Mesothelial cell of epicardium (in vitro differentiated cells): ENCODE data around the gene IGF2R. TPM values are rescaled to one million over a fixed set of nuclear protein-coding genes. Genes with fewer than 3 reads are reported as not detected.

Experiments
- DNase-seq, 2 experiments: peaks; one replicate each; pipeline ENCODE4 v3.0.0; 2021; ENCODE audit warnings: low spot score in 2 of 2; ENCODE audit not compliant: unreplicated experiment in 2 of 2
- H3K27ac Mint-ChIP-seq: 2 replicates; pipeline ENCODE4 v1.8.0; 2021; ENCODE audit warnings: mixed read lengths
- H3K27me3 Mint-ChIP-seq: 2 replicates; pipeline ENCODE4 v1.8.0; 2021; ENCODE audit warnings: low read depth, mixed read lengths
- H3K36me3 Mint-ChIP-seq: 2 replicates; pipeline ENCODE4 v1.8.0; 2021; ENCODE audit warnings: mixed read lengths
- H3K4me1 Mint-ChIP-seq: 2 replicates; pipeline ENCODE4 v1.8.0; 2021; ENCODE audit warnings: mixed read lengths
- H3K4me3 Mint-ChIP-seq: 2 replicates; pipeline ENCODE4 v1.8.0; 2021; ENCODE audit warnings: mild to moderate bottlenecking, moderate library complexity, mixed read lengths
- H3K9me3 Mint-ChIP-seq: 2 replicates; pipeline ENCODE4 v1.8.0; 2021; ENCODE audit warnings: mixed read lengths
- total RNA-seq: library from RNA; stranded (reverse); gene quantifications from 3 replicates; pipeline ENCODE4 v1.2.1, GENCODE V29; 2021
- TF ChIP-seq, protein P1 (sequence below): fragments of 200-600 bp; sonication (generic); IDR thresholded peaks from one replicate; pipeline ENCODE4 v1.5.0; 2021; ENCODE audit warnings: antibody characterized with exemption; ENCODE audit not compliant: unreplicated experiment

The IGF2R gene
- total RNA-seq, 1 donor from 2014 or later, result 112 TPM

DNA sequence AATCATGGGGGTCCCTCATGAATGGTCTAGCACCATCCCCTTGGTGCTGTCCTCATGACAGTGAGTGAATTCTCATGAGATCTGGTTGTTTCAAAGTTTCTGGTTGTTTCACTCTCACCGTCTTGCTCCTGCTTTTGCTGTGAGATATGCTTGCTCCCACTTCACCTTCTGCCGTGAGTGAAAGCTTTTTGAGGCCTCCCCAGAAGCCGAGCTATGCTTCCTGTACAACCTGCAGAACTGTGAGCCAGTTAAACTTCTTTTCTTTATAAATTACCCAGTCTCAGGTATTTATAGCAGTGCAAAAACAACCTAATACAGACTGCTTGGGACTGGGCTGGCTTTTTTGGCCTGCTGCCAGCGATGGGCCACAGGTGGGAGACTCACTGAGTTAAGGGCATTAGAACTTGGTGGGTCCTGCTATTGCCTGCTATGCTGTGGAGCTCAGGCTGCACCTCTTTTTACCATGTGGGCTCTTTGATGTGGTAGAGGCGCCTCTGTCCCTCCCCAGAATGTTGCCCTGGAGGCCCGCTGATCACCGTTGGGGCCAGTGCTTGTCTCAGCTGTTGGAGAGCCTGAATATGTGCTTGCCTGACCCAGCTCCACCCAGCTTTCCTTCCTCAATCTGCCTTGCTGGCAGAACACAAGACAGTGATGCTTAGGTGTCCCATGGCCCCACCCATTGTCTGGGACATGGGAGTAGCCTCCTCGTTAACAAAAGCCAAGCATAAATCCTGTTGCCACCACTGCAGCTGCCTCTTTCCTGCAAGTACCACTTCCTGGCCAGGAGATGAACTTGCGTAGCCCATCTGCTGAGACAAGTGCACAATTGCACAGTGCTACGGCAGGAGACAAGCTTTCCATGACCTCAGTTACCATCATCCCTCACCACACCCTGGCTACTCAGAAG lies 47.1 kb downstream of the IGF2R start:
- Mint-ChIP-seq H3K27ac (peak overlapping the region; percentile 48), H3K36me3 (peaks cover 49% of the 10 kb centered on the region), H3K4me3 (no peak overlapping the region), H3K4me1 (no peaks in the 10 kb centered on the region), H3K9me3 (peaks cover 25% of the 10 kb centered on the region), H3K27me3 (no peaks in the 10 kb centered on the region)
- DNase-seq, result no peak
- TF ChIP-seq, protein P1, sequence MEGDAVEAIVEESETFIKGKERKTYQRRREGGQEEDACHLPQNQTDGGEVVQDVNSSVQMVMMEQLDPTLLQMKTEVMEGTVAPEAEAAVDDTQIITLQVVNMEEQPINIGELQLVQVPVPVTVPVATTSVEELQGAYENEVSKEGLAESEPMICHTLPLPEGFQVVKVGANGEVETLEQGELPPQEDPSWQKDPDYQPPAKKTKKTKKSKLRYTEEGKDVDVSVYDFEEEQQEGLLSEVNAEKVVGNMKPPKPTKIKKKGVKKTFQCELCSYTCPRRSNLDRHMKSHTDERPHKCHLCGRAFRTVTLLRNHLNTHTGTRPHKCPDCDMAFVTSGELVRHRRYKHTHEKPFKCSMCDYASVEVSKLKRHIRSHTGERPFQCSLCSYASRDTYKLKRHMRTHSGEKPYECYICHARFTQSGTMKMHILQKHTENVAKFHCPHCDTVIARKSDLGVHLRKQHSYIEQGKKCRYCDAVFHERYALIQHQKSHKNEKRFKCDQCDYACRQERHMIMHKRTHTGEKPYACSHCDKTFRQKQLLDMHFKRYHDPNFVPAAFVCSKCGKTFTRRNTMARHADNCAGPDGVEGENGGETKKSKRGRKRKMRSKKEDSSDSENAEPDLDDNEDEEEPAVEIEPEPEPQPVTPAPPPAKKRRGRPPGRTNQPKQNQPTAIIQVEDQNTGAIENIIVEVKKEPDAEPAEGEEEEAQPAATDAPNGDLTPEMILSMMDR, result no peak

DNA sequence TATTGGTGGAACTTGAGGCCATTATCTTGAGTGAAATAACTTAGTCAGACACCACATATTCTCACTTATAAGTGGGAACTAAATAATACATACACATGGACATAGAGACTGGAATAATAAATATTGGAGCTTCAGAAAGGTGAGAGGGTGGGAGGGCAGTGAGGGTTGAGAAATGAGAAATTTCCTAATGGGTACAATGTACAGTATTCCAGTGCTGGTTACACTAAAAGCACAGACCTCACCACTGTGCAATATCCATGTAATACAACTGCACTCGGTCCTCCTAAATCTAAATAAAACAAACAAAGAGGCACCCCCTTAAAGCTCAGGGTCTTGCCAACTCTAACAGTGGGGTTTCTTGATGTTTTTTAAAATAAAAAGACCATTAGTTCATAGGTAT lies 53.2 kb downstream of the IGF2R start:
- Mint-ChIP-seq H3K9me3 (peaks cover 21% of the 10 kb centered on the region), H3K36me3 (peaks cover 24% of the 10 kb centered on the region), H3K4me3 (no peak overlapping the region), H3K27ac (no peak overlapping the region), H3K27me3 (no peaks in the 10 kb centered on the region), H3K4me1 (no peaks in the 10 kb centered on the region)
- no peak for DNase-seq
- TF ChIP-seq, protein P1, result no peak

DNA sequence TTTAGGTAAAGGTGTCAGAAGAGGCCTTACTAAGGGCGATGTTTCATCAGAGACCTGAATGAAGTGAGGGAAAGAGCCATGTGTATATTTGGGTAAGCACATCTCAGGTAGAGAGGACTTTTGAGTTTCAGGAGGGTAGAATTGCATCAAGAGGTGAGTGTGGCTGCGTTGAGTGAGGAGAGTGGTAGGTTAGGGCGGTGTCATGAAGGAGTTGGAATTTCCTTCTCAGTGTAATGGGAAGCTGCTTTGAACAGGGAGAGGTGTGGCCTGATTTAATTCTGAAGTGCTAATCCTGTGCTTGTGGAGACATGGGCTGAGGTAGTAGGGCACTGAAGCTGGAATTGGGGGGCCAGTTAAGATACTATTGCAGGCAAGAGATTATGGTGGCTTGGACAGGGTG lies 53.9 kb downstream of the IGF2R start:
- peaks cover 24% of the 10 kb centered on the region for H3K36me3 Mint-ChIP-seq
- H3K9me3 Mint-ChIP-seq, result peaks cover 21% of the 10 kb centered on the region
- H3K4me1 Mint-ChIP-seq, result no peaks in the 10 kb centered on the region
- H3K27me3 Mint-ChIP-seq, result no peaks in the 10 kb centered on the region
- H3K27ac Mint-ChIP-seq, result no peak overlapping the region
- TF ChIP-seq, protein P1, result no peak
- no peak overlapping the region for H3K4me3 Mint-ChIP-seq
- no peak for DNase-seq

DNA sequence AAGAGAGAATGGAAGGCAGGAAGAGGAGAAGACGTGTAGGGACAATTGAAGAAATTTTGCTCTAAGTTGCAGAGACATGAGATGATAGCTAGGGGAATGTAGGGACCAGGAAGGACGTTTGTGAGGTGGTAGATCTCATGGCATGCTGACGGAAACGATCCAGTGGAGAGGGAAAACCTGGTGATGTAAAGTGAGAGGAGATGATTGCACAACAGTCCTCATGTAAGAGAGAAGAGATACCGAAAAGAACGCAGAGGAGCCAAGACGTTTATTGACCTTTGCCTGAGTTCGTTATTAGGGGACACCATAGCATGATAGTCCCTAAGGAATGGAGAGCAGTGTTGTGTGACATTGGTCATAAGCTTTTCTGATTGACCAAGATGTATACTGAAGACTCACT lies 55.3 kb downstream of the IGF2R start:
- H3K36me3 Mint-ChIP-seq, result peaks cover 20% of the 10 kb centered on the region
- H3K27me3 Mint-ChIP-seq, result no peaks in the 10 kb centered on the region
- H3K9me3 Mint-ChIP-seq, result peaks cover 14% of the 10 kb centered on the region
- TF ChIP-seq, protein P1, result no peak
- H3K4me3 Mint-ChIP-seq, result no peak overlapping the region
- no peak overlapping the region for H3K27ac Mint-ChIP-seq
- H3K4me1 Mint-ChIP-seq, result peaks cover 4% of the 10 kb centered on the region
- no peak for DNase-seq

DNA sequence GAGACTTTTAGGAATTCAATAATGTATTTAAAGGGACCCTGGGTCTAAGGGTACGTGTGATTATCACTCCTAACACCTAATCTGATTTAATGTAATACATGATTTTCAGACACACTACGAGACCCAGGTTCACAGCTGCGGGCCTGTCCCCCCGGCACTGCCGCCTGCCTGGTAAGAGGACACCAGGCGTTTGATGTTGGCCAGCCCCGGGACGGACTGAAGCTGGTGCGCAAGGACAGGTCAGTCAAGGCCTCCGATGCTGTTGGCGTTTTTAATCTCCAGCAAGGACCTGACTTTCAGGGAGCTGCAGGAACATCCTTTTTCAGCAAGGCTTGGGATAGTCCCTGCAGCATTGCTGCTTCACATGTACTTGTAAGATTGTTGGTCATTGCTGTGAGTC lies 58.2 kb downstream of the IGF2R start:
- peaks cover 24% of the 10 kb centered on the region for H3K4me1 Mint-ChIP-seq

More for the DNA sequence above, 58.2 kb downstream of the IGF2R start:
- Mint-ChIP-seq H3K9me3 (no peaks in the 10 kb centered on the region), H3K4me3 (no peak overlapping the region), H3K27me3 (no peaks in the 10 kb centered on the region), H3K27ac (no peak overlapping the region), H3K36me3 (peaks cover 17% of the 10 kb centered on the region)
- DNase-seq, result no peak
- TF ChIP-seq, protein P1, result no peak
